HEK293 (cell line): ENCODE results near the gene C2orf72.

Experiments
- SALL2 ChIP-seq: fragments of 450-650 bp; formaldehyde crosslinking; IDR thresholded peaks from 2 replicates; pipeline ENCODE4 v1.5.0; 2017; ENCODE audit warnings: missing biosample characterization, mild to moderate bottlenecking, missing genetic modification characterization, borderline replicate concordance
- SP2 ChIP-seq: fragments of 450-650 bp; formaldehyde crosslinking; IDR thresholded peaks from 2 replicates; pipeline ENCODE4 v1.5.1; 2016; ENCODE audit warnings: missing biosample characterization, missing genetic modification characterization
- YY1 ChIP-seq: fragments of 450-650 bp; formaldehyde crosslinking; IDR thresholded peaks from 2 replicates; pipeline ENCODE4 v1.5.1; 2018; ENCODE audit warnings: missing biosample characterization, missing genetic modification characterization
- ZEB2 ChIP-seq: fragments of 450-650 bp; formaldehyde crosslinking; IDR thresholded peaks from 2 replicates; pipeline ENCODE4 v1.5.1; 2016; ENCODE audit warnings: missing biosample characterization, missing genetic modification characterization
- TF ChIP-seq, protein P1 (sequence below): fragments of 450-650 bp; formaldehyde crosslinking; IDR thresholded peaks from 2 replicates; pipeline ENCODE4 v1.5.1; 2016; ENCODE audit warnings: missing biosample characterization, missing genetic modification characterization
- TF ChIP-seq, protein P2 (sequence below): fragments of 450-650 bp; formaldehyde crosslinking; IDR thresholded peaks from 2 replicates; pipeline ENCODE4 v1.5.1; 2016; ENCODE audit warnings: missing biosample characterization, missing genetic modification characterization

DNA sequence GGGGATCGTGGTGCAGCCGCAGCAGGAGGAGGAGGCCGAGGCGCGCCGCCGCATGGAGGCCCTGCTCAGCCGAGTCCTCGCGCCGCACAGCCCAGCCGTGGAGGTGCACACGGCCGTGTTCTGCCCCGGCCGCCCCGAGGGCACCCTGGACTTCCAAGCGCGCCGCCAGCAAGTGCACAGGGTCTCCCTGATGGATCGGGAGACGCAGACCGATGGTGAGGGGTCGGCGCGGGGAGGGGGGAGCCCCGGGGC is 46.5 kb upstream of the C2orf72 start:
- TF ChIP-seq, protein P1, sequence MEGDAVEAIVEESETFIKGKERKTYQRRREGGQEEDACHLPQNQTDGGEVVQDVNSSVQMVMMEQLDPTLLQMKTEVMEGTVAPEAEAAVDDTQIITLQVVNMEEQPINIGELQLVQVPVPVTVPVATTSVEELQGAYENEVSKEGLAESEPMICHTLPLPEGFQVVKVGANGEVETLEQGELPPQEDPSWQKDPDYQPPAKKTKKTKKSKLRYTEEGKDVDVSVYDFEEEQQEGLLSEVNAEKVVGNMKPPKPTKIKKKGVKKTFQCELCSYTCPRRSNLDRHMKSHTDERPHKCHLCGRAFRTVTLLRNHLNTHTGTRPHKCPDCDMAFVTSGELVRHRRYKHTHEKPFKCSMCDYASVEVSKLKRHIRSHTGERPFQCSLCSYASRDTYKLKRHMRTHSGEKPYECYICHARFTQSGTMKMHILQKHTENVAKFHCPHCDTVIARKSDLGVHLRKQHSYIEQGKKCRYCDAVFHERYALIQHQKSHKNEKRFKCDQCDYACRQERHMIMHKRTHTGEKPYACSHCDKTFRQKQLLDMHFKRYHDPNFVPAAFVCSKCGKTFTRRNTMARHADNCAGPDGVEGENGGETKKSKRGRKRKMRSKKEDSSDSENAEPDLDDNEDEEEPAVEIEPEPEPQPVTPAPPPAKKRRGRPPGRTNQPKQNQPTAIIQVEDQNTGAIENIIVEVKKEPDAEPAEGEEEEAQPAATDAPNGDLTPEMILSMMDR (tag by site-specific recombination) = no peak
- TF ChIP-seq, protein P2, sequence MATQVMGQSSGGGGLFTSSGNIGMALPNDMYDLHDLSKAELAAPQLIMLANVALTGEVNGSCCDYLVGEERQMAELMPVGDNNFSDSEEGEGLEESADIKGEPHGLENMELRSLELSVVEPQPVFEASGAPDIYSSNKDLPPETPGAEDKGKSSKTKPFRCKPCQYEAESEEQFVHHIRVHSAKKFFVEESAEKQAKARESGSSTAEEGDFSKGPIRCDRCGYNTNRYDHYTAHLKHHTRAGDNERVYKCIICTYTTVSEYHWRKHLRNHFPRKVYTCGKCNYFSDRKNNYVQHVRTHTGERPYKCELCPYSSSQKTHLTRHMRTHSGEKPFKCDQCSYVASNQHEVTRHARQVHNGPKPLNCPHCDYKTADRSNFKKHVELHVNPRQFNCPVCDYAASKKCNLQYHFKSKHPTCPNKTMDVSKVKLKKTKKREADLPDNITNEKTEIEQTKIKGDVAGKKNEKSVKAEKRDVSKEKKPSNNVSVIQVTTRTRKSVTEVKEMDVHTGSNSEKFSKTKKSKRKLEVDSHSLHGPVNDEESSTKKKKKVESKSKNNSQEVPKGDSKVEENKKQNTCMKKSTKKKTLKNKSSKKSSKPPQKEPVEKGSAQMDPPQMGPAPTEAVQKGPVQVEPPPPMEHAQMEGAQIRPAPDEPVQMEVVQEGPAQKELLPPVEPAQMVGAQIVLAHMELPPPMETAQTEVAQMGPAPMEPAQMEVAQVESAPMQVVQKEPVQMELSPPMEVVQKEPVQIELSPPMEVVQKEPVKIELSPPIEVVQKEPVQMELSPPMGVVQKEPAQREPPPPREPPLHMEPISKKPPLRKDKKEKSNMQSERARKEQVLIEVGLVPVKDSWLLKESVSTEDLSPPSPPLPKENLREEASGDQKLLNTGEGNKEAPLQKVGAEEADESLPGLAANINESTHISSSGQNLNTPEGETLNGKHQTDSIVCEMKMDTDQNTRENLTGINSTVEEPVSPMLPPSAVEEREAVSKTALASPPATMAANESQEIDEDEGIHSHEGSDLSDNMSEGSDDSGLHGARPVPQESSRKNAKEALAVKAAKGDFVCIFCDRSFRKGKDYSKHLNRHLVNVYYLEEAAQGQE (tag by site-specific recombination) = no peak
- TF ChIP-seq YY1 = no peak
- TF ChIP-seq ZEB2 (tag by site-specific recombination) = no peak
- TF ChIP-seq SP2 = no peak
- no peak for TF ChIP-seq SALL2 (tag by site-specific recombination)
